ENCODE data around the gene ZXDC. TPM values are rescaled to one million over a fixed set of nuclear protein-coding genes. Genes with fewer than 3 reads are reported as not detected.
A peak's percentile ranks its signal among the peaks of the same experiment; 100 is the strongest.

The ZXDC gene
- total RNA-seq: 29.2 and 29.4 TPM in 2 replicates

DNA sequence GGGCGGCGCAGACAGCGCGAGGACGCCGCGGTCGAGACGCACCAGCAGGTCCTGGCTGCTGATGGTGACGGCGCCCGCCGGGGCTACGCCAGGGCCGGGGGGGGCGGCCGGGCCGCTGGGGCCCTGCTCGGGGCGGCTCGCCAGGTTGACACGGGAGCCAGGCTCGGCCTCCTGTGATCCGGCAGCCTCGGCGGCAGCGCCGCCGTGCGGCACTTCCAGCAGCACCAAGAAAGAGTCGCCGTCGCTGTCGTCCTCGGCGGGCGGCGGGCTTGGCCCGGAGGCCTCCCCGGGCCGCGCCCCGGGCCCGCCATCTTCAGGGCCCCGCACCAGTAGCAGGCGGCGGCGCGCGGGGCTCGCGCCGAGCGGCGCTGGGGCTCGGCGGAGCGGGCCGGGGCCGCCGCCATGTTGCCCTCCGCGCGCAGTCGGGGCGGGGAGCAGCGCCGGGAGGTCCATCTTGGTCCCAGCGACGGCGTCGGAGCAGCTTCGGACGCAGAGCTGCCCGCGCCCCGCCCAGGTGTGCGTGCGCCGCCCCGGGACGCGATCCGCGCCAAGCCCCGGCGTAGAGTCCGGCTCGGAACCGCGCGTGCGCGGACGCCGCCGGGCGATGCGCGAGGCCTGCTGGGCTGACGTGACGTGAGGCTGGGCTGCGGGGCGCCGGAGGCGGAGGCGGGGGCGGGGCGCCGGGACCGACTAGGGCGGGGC is at the start of gene ZXDC:
TSS of gene ZXDC (minus strand) at position 479 of the 702 bp plus-strand sequence. CDS start at position 453, 26 bp downstream.
- peak; percentile 92 for DNase-seq (ENCODE audit: low spot score)
- intact Hi-C loops (cut with micrococcal nuclease): loop anchor here (1.0 to 10.0 kb wide), 12 partner anchors 118 to 1677 kb away; partner anchors contain the start of genes CHCHD6, EEFSEC, KLF15 and MCM2
- Mint-ChIP-seq H3K9me3 (no peaks in the 10 kb centered on the region), H3K36me3 (ENCODE audit: low read depth) (peaks cover 21% of the 10 kb centered on the region), H3K27me3 (ENCODE audit: insufficient read depth) (peaks cover under 1% of the 10 kb centered on the region), H3K4me3 (peak within 1 kb of the TSS; percentile 93), H3K4me1 (ENCODE audit: low read depth) (peaks cover 28% of the 10 kb centered on the region), H3K27ac (peak within 1 kb of the TSS; percentile 88)

DNA sequence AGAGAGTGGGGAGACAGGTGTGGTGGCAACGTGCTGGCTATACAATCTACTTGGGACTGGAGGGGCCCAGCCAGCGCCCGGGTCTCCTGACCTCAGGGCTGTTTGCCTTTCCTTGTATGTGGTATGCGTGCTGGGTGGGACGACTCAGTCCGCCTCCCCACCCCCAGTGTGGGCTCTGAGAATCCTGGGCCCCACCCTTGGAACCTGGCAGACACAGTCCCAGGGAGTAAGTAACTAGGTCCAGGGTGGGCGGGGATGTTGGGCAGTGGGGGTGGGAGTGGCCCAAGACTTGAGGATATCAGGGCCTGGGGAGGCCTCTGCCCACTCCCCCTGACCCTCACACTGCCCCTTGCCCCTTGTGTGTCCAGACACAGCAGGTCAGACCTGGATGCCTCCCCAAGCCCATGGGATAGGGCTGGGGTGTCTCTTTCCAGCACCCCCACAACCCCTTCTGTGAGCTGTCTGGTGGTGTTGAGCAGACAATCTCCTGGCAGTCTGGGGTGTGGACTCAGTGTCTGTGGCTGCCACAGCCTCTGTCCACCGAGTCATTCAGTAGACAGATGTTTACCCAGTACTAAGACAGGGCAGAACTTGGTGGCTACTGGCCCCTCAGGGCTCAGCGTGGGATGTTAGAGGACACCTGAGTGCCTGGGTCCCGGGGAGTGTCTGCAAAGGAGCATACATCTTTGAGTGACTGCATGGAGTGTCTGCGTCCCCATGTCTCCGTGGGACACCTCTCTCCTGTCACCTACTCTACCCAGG is 49.6 kb upstream of the ZXDC start:
- H3K9me3 Mint-ChIP-seq: no peaks in the 10 kb centered on the region
- intact Hi-C loops (cut with micrococcal nuclease): loop anchor here (2.0 kb wide), 1 partner anchor 130 kb away; the partner anchor contains the start of gene TXNRD3
- H3K36me3 Mint-ChIP-seq (ENCODE audit: low read depth): no peaks in the 10 kb centered on the region
- no peak overlapping the region for H3K27ac Mint-ChIP-seq
- H3K4me3 Mint-ChIP-seq: no peak overlapping the region
- no peaks in the 10 kb centered on the region for H3K4me1 Mint-ChIP-seq (ENCODE audit: low read depth)
- no peak for DNase-seq (ENCODE audit: low spot score)
- peaks cover 33% of the 10 kb centered on the region for H3K27me3 Mint-ChIP-seq (ENCODE audit: insufficient read depth)

DNA sequence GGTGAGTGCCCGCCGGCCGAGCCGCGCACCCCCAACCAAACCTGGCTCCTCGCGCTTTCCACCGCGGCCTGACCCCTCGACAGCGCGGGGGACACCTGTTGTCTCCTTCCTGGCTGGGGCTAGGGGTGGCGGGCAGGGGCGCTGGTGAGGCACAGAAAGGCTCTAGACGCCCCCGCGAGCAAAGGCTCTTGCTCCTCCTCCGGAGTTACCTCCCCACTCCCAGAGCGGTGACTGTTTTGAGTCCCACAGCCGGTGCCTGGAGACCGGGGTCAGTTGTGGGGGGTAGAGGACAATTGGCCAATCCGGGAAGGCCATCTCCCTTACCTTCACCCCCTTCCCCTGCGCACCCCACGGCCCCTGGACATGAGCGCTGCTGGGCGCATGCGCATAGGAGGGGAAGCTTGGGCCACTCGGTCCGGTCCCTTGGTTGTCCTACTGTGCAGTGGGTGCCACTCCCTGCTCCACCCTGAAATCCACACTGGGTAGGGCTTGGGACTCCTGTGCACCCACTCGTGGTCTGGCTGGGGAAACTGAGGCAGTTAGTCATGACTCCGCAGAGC is 48.8 kb upstream of the ZXDC start:
- H3K27me3 Mint-ChIP-seq (ENCODE audit: insufficient read depth): peaks cover 33% of the 10 kb centered on the region
- no peaks in the 10 kb centered on the region for H3K9me3 Mint-ChIP-seq
- intact Hi-C loops (cut with micrococcal nuclease): loop anchor here (2.0 kb wide), 1 partner anchor 130 kb away; the partner anchor contains the start of gene TXNRD3
- DNase-seq (ENCODE audit: low spot score): no peak
- no peaks in the 10 kb centered on the region for H3K36me3 Mint-ChIP-seq (ENCODE audit: low read depth)
- no peak overlapping the region for H3K27ac Mint-ChIP-seq
- H3K4me3 Mint-ChIP-seq: no peak overlapping the region
- no peaks in the 10 kb centered on the region for H3K4me1 Mint-ChIP-seq (ENCODE audit: low read depth)

DNA sequence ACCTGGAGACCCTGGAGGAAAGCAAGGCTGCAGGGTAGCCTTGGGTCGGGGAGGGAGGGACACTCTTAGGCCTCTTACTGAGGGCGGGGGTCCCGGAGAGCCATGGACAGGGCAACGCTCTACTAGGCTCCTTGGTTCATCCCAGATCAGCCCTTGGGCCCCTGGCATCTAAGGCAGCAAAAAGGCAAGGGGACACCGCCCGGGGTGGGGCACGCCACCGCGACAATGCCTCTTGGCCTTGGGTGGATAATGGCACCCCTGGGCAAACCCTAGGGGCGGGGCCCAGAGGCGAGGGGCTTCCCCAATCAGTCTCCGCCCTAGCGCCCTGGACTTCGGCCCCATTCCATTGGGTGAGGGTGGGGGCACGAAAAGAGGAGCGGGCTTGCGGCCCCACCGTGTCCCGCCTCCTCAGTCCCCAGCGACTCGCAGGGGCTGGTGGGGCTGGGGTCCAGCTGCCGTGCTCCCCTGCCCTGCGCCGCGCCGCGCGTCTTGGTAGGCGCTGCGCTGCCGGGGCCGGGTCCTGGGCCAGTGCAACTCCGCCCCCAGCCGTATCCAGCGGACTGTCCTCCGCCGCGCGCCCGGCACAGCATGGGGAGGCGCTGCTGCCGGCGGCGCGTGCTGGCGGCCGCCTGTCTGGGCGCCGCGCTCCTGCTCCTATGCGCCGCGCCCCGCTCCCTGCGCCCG is 48.2 kb upstream of the ZXDC start, which contains the start of gene CHST13:
TSS of gene CHST13 (plus strand) at position 411 of the 684 bp plus-strand sequence. CDS start at position 589, 178 bp downstream.
- H3K27ac Mint-ChIP-seq: no peak within 1 kb of the TSS
- no peaks in the 10 kb centered on the region for H3K4me1 Mint-ChIP-seq (ENCODE audit: low read depth)
- intact Hi-C loops (cut with micrococcal nuclease): loop anchor here (1.0 to 2.0 kb wide), 4 partner anchors 83 to 1021 kb away; partner anchors contain the start of gene TXNRD3
- H3K9me3 Mint-ChIP-seq: no peaks in the 10 kb centered on the region
- H3K36me3 Mint-ChIP-seq (ENCODE audit: low read depth): no peaks in the 10 kb centered on the region
- DNase-seq (ENCODE audit: low spot score): no peak
- H3K4me3 Mint-ChIP-seq: no peak within 1 kb of the TSS
- peaks cover 33% of the 10 kb centered on the region for H3K27me3 Mint-ChIP-seq (ENCODE audit: insufficient read depth)

DNA sequence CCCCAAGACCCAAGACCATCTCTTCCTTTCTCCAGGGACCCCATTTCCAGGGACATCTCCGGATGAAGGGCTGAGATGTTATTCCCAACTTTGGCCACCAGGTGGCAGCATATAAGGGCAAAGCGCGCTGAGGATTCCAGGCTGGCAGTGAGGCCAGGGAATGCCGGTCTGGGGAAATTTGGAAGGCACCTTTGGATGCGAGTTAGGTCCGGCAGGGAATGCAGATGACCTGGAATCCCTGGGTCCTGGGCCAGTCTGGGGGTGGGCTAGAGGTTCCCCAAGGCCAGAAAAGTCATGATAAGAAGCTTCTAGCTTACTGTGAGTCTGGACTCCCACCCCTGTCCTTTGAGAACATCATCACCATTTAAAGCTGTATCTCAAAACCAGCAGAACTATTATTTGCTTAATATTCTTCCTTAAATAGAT is 46.7 kb upstream of the ZXDC start:
- no peak overlapping the region for H3K4me3 Mint-ChIP-seq
- H3K27ac Mint-ChIP-seq: no peak overlapping the region
- no peaks in the 10 kb centered on the region for H3K36me3 Mint-ChIP-seq (ENCODE audit: low read depth)
- peaks cover 33% of the 10 kb centered on the region for H3K27me3 Mint-ChIP-seq (ENCODE audit: insufficient read depth)
- DNase-seq (ENCODE audit: low spot score): peak; percentile 11
- intact Hi-C loops (cut with micrococcal nuclease): loop anchor here (2.0 kb wide), 2 partner anchors 932 to 1022 kb away; no protein-coding TSS in a partner anchor
- H3K4me1 Mint-ChIP-seq (ENCODE audit: low read depth): no peaks in the 10 kb centered on the region
- H3K9me3 Mint-ChIP-seq: no peaks in the 10 kb centered on the region

- H3K4me3 Mint-ChIP-seq: no peak overlapping the region
Observed at GRCh38 chr3:126521122-126521891, 45.6 kb upstream of the ZXDC start.

GRCh38 chr3:126519506-126520455 is 44.1 kb upstream of the ZXDC start:
- intact Hi-C loops (cut with micrococcal nuclease): no loop called here
- DNase-seq (ENCODE audit: low spot score): no peak
- H3K36me3 Mint-ChIP-seq (ENCODE audit: low read depth): no peaks in the 10 kb centered on the region

More at GRCh38 chr3:126521122-126521891, 45.6 kb upstream of the ZXDC start:
- H3K27ac Mint-ChIP-seq: no peak overlapping the region
- intact Hi-C loops (cut with micrococcal nuclease): no loop called here
- no peaks in the 10 kb centered on the region for H3K4me1 Mint-ChIP-seq (ENCODE audit: low read depth)
- no peaks in the 10 kb centered on the region for H3K36me3 Mint-ChIP-seq (ENCODE audit: low read depth)
- peaks cover 33% of the 10 kb centered on the region for H3K27me3 Mint-ChIP-seq (ENCODE audit: insufficient read depth)
- H3K9me3 Mint-ChIP-seq: no peaks in the 10 kb centered on the region
- DNase-seq (ENCODE audit: low spot score): no peak

GRCh38 chr3:126518779-126519177 is 43.1 kb upstream of the ZXDC start:
- DNase-seq (ENCODE audit: low spot score): no peak
- H3K4me1 Mint-ChIP-seq (ENCODE audit: low read depth): no peaks in the 10 kb centered on the region
- H3K9me3 Mint-ChIP-seq: no peaks in the 10 kb centered on the region
- no peak overlapping the region for H3K27ac Mint-ChIP-seq
- H3K36me3 Mint-ChIP-seq (ENCODE audit: low read depth): no peaks in the 10 kb centered on the region
- H3K27me3 Mint-ChIP-seq (ENCODE audit: insufficient read depth): peaks cover 17% of the 10 kb centered on the region
- H3K4me3 Mint-ChIP-seq: no peak overlapping the region
- intact Hi-C loops (cut with micrococcal nuclease): no loop called here

More at GRCh38 chr3:126519506-126520455, 44.1 kb upstream of the ZXDC start:
- Mint-ChIP-seq H3K27me3 (ENCODE audit: insufficient read depth) (peaks cover 21% of the 10 kb centered on the region), H3K4me3 (no peak overlapping the region), H3K4me1 (ENCODE audit: low read depth) (no peaks in the 10 kb centered on the region), H3K27ac (no peak overlapping the region), H3K9me3 (no peaks in the 10 kb centered on the region)

DNA sequence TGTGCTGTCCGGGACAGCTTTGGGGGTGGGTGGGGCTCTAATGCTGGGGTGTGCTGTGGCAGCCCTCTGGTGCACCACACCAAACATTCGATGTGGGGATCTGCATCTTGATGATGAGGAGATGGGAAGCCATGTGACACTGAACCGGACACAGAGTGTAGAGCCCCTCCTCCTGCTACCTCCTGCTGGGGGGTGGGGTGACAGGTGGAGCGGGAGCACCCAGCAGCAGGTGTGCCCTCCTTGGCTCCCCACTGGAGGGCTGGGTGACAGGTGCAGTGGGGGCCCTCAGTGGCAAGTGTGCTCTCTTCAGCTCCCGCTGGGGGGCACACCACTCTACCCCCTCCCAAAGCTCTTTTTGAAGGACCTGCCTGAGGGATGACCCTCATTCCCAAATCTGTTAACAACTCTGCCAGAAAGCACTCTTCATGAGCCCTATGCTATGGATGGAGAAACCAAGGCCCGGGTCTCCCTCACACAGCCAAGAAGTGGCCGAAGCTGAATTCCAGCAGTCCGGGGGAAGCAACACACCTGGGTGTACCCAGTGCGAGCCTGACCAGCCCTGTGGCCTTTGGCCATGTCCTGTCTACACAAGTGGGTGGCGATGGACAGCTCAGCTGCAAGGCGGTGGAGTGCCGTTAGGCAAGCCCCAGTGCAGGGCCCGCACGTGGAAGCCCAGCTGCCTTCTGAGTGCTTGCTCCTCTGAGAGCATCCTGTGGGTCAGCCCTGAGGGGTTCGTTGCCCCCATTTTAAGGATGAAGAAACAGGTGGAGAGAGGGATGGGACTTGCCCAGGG is 42.5 kb upstream of the ZXDC start:
- Mint-ChIP-seq H3K27ac (no peak overlapping the region), H3K9me3 (no peaks in the 10 kb centered on the region), H3K27me3 (ENCODE audit: insufficient read depth) (peaks cover 11% of the 10 kb centered on the region), H3K4me1 (ENCODE audit: low read depth) (no peaks in the 10 kb centered on the region), H3K4me3 (no peak overlapping the region), H3K36me3 (ENCODE audit: low read depth) (no peaks in the 10 kb centered on the region)
- no peak for DNase-seq (ENCODE audit: low spot score)
- intact Hi-C loops (cut with micrococcal nuclease): no loop called here

DNA sequence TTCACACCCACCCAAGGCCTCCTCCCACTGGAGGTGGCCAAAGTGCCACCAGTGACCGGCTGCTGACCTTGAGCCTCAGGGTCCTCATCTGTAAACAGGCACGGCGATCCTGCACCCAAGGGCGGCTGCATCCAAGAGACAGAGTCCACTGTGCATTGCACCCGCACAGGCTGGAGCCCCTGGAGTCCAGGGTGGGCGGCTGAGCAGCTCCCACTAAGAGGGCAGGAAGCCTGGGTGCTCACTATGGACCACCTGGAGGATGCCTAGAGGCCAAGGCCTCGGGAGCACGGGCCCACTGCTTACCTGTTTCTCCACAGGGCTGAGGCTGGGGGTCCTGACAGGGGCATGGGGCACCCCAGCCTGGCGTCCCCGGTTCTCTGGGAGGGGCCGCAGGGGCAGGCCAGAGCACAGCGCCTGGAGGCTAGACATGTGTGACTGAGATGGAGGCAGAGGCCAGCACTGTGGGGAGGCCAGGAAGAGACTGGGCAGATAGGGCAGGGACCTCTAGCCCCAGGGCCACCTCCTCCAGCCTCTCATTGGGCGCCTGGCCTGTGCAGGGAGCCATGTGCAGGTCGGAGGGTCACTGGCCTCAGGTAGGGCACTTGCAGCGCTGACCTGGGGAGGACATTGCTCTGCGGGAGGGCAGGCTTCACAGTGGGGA is 41.7 kb upstream of the ZXDC start, which contains the start of gene UROC1:
TSS of gene UROC1 (minus strand) at position 483 of the 661 bp plus-strand sequence. CDS start at position 429, 54 bp downstream.
- Mint-ChIP-seq H3K9me3 (no peaks in the 10 kb centered on the region), H3K36me3 (ENCODE audit: low read depth) (no peaks in the 10 kb centered on the region), H3K27ac (no peak within 1 kb of the TSS), H3K4me1 (ENCODE audit: low read depth) (no peaks in the 10 kb centered on the region), H3K4me3 (no peak within 1 kb of the TSS), H3K27me3 (ENCODE audit: insufficient read depth) (peaks cover 5% of the 10 kb centered on the region)
- DNase-seq (ENCODE audit: low spot score): no peak
- intact Hi-C loops (cut with micrococcal nuclease): no loop called here

Measured in activated T-helper 1 cell treated with anti-CD3 and anti-CD28 coated beads, Interleukin-12 subunit alpha, Interleukin-12 subunit beta, Interleukin-2, Interleukin-4 antibody, amounts not matched to agents 30 ng/mL and 10 ng/mL and 1 ng/mL, durations not matched to agents 14 hours and 24 hours and 36 hours (primary cell).